ENCODE measurements around the gene OR5M8.

GRCh38 chr11:56509439-56509838 lies 18.3 kb upstream of the OR5M8 start:
- TF ChIP-seq POLR2A (IDR thresholded peaks at IDR 0.05) (no peak), CTCF (IDR thresholded peaks at IDR 0.05) (no peak)

Data from vagina (tissue), 2 donors.